ENCODE results near the gene IFITM1.

DNA sequence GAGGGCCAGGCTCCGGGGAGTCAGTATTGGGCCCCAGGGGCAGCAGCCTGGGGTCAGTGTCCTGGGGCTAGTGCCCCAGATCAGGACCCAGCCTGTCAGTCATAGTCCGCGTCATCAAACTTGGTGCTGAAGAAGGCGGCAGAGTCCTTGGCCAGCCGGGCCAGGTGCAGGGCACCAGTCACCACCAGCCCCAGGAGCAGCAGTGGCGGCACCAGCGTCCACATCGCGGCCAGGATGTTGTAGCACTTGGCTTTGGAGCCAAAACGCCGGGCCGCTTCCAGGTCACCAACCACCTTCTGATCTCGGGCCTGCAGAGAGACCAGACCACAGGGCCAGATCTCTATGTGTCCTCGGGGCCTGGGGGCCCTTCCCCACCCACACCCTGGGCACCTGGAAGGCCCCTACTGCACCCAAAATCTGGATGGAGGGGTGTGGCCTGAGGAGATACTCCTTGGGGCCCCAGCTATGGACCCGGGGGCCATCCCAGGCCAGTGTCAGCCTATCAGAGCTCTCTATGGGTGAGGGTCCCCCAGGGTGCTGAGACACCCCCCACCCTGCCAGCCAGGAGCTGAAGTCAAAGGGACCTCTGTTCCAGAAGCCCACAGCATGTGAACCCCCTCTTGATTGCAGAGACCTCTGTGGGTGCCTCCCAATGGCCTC, 15.3 kb upstream of the IFITM1 start:
- TF ChIP-seq, protein P1, sequence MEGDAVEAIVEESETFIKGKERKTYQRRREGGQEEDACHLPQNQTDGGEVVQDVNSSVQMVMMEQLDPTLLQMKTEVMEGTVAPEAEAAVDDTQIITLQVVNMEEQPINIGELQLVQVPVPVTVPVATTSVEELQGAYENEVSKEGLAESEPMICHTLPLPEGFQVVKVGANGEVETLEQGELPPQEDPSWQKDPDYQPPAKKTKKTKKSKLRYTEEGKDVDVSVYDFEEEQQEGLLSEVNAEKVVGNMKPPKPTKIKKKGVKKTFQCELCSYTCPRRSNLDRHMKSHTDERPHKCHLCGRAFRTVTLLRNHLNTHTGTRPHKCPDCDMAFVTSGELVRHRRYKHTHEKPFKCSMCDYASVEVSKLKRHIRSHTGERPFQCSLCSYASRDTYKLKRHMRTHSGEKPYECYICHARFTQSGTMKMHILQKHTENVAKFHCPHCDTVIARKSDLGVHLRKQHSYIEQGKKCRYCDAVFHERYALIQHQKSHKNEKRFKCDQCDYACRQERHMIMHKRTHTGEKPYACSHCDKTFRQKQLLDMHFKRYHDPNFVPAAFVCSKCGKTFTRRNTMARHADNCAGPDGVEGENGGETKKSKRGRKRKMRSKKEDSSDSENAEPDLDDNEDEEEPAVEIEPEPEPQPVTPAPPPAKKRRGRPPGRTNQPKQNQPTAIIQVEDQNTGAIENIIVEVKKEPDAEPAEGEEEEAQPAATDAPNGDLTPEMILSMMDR (IDR thresholded peaks at IDR 0.05): no peak
- TF ChIP-seq POLR2A (IDR thresholded peaks at IDR 0.05): no peak
- no peak for TF ChIP-seq EP300 (IDR thresholded peaks at IDR 0.05)
